Thoracic aorta (tissue), 2 donors: ENCODE results near the gene KAT14. TPM values are rescaled to one million over a fixed set of nuclear protein-coding genes. Genes with fewer than 3 reads are reported as not detected.
"Not testable (repeated sequence)": the region's sequence is repeated elsewhere in the genome, so short reads cannot be mapped to it uniquely, and the experiment has no call there.

ENCODE experiments used
- ATAC-seq: fragments of 150-250 bp; one replicate; pipeline ENCODE4 v1.8.0; 2017; ENCODE audit warnings: low read depth; ENCODE audit not compliant: insufficient number of reproducible peaks, low FRiP score
- DNase-seq: peaks from one replicate; pipeline ENCODE4 v3.0.0-alpha.2; 2020; ENCODE audit warnings: low spot score
- H3K27ac ChIP-seq, 2 donors: fragments of 200-600 bp; sonication (generic); 1 replicate in 1 of 2; 2 replicates in 1 of 2; pipeline ENCODE4 v1.5.1; 2016; ENCODE audit warnings: mild to moderate bottlenecking in 2 of 2, moderate library complexity in 2 of 2
- H3K27me3 ChIP-seq: fragments of 200-600 bp; sonication (generic); replicated peaks from 2 replicates; pipeline ENCODE4 v1.6.0; 2016; ENCODE audit warnings: mild to moderate bottlenecking; ENCODE audit not compliant: insufficient read depth
- H3K36me3 ChIP-seq: fragments of 200-600 bp; sonication (generic); one replicate; pipeline ENCODE4 v1.5.1; 2016
- H3K4me1 ChIP-seq, 2 donors: fragments of 200-600 bp; sonication (generic); 1 replicate in 1 of 2; 2 replicates in 1 of 2; pipeline versions ENCODE4 v1.5.1 to v1.6.0; 2016; ENCODE audit warnings: low read depth in 2 of 2, mild to moderate bottlenecking in 1 of 2; ENCODE audit not compliant: control insufficient read depth in 1 of 2
- H3K4me3 ChIP-seq: fragments of 200-600 bp; sonication (generic); 2 replicates; pipeline ENCODE4 v1.5.1; 2016; ENCODE audit warnings: mild to moderate bottlenecking
- H3K9me3 ChIP-seq: fragments of 200-600 bp; sonication (generic); 2 replicates; pipeline ENCODE4 v1.5.1; 2016
- total RNA-seq, 2 donors: library from RNA; depleted of rRNA; stranded (reverse); fragments of >200 nt; gene quantifications; one replicate each; pipeline versions ENCODE4 v1.1.0 to v1.2.3, GENCODE V29; 2016
- TF ChIP-seq, protein P1 (sequence below): fragments of 200-600 bp; sonication (generic); IDR thresholded peaks from one replicate; pipeline ENCODE4 v1.5.1; 2019; ENCODE audit warnings: antibody characterized with exemption

The KAT14 gene
- total RNA-seq, 2 donors from 2014 or later = 7.7 to 11.7 TPM

DNA sequence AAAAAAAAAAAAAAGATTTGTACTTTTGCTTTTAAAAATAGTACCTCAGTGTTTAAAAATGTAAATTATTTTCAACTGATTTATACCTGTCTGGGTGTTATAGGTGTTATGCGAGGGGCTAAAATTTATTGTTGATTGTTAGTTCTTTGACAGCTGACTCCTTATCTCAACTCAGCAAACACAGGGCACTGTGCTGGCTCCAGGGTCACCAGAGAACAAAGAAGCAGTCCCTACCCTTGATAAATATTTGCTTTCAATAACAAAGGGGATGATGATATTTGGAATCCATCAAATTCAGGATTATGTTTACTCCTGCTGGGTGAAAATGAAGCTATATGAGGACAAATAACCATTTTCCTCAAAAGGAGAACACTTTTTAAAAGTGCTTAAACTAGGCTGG, 34.2 kb upstream of the KAT14 start:
- no peaks in the 10 kb centered on the region for H3K36me3 ChIP-seq
- TF ChIP-seq, protein P1, sequence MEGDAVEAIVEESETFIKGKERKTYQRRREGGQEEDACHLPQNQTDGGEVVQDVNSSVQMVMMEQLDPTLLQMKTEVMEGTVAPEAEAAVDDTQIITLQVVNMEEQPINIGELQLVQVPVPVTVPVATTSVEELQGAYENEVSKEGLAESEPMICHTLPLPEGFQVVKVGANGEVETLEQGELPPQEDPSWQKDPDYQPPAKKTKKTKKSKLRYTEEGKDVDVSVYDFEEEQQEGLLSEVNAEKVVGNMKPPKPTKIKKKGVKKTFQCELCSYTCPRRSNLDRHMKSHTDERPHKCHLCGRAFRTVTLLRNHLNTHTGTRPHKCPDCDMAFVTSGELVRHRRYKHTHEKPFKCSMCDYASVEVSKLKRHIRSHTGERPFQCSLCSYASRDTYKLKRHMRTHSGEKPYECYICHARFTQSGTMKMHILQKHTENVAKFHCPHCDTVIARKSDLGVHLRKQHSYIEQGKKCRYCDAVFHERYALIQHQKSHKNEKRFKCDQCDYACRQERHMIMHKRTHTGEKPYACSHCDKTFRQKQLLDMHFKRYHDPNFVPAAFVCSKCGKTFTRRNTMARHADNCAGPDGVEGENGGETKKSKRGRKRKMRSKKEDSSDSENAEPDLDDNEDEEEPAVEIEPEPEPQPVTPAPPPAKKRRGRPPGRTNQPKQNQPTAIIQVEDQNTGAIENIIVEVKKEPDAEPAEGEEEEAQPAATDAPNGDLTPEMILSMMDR = no peak
- H3K4me3 ChIP-seq = no peak overlapping the region
- H3K27me3 ChIP-seq = no peaks in the 10 kb centered on the region
- ATAC-seq (no peak), DNase-seq (no peak)
- no peak overlapping the region for H3K27ac ChIP-seq
- no peaks in the 10 kb centered on the region for H3K9me3 ChIP-seq
- no peaks in the 10 kb centered on the region for H3K4me1 ChIP-seq

DNA sequence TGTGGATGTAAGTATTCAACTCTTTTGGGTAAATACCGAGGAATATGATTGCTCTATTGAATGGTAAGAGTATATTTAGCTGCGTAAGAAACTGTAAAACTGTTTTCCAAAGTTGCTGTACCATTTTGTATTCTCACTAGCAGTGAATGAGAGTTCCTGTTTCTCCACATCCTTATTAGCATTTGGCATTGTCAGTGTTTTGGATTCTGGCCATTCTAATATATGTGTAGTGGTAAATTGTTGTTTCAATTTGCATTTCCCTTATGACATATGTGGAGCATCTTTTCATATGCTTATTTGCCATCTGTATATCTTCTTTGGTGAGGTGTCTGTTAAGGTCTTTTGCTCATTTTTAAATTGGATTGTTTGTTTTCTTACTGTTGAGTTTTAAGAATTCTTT, 29.3 kb upstream of the KAT14 start:
- Histone ChIP-seq H3K27ac (no peak overlapping the region), H3K9me3 (no peaks in the 10 kb centered on the region), H3K4me3 (no peak overlapping the region), H3K4me1 (no peaks in the 10 kb centered on the region), H3K27me3 (no peaks in the 10 kb centered on the region), H3K36me3 (no peaks in the 10 kb centered on the region)
- TF ChIP-seq, protein P1 = no peak
- no peak for ATAC-seq
- no peak for DNase-seq

DNA sequence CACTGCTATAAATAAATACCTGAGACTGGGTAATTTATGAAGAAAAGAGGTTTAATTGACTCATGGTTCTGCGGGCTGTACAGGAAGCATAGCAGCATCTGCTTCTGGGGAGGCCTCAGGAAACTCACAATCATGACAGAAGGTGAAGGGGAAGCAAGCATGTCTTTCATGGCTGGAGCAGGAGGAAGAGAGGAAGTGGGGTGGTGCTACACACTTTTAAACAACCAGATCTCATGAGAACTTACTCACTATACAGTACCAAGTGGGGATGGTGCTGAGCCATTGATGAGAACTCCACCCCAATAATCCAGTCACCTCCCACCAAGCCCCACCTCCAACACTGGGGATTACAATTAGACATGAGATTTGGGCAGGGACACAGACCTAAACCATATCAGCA, 9.1 kb upstream of the KAT14 start:
- H3K4me3 ChIP-seq, H3K9me3 ChIP-seq, H3K27ac ChIP-seq, H3K4me1 ChIP-seq, ATAC-seq, H3K27me3 ChIP-seq, DNase-seq, H3K36me3 ChIP-seq: not testable (repeated sequence)

DNA sequence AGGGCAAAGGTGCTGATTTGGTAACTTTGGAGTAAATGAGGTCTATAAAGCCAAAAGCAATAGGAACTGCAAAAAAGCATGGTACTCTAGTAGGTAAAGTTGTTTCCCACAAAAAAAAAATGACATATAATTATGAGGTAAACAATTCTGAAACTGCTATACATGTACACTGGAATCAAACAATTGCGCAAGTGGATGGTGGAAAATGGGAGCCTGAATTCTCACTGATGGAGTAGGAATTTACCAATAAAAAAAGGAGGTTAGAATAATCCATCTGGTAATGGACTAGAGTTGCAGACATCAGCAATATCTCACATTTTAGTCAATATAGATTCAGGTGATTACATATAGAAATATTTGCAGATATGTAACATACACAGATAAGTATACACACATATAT, 5.0 kb upstream of the KAT14 start:
- no peak for DNase-seq
- peaks cover 3 to 6% of the 10 kb centered on the region in 2 donors for H3K4me1 ChIP-seq
- no peak overlapping the region for H3K27ac ChIP-seq
- no peaks in the 10 kb centered on the region for H3K27me3 ChIP-seq
- H3K36me3 ChIP-seq = no peaks in the 10 kb centered on the region
- no peak for ATAC-seq
- H3K9me3 ChIP-seq = no peaks in the 10 kb centered on the region
- no peak overlapping the region for H3K4me3 ChIP-seq
- TF ChIP-seq, protein P1 = no peak

DNA sequence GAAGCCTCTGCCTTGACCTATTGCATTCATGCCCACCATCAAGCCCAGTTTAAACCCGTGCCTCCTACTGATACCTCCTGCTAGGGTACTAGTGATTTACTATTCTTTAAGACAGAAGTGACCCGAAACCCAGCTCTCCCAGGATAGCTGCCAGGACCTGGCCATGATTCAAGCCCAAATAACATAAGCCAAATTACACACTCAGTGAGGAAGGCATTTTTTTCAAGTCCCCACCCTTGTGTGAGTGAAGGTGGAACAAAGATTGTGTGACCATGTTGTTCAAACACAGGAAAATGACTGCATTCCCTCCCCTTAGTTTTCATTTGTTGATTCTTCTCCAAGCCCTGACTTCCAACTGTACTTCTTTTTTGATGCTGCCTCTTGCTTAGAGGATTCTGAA, 3.7 kb upstream of the KAT14 start:
- Histone ChIP-seq H3K27ac (no peak overlapping the region), H3K4me1 (peaks cover 6 to 12% of the 10 kb centered on the region in 2 donors), H3K4me3 (no peak overlapping the region), H3K36me3 (no peaks in the 10 kb centered on the region), H3K9me3 (no peaks in the 10 kb centered on the region), H3K27me3 (no peaks in the 10 kb centered on the region)
- ATAC-seq = no peak
- DNase-seq = no peak
- TF ChIP-seq, protein P1 = no peak

DNA sequence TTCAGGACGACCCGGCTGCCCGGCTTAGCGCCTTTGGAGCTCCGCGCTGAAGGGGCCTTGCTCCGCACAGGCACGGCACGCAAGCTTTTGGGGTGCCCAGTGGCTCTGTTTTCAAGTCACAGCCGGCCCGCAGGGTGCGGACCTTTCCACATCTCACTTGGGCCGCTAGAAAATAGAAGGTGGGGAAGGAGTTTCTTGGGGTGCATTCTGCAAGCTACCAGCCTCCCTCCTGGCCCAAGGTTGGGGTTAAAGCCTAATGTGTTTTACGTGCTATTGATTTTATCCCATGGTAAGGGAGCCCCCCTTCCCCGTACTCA, 561 bp downstream of the KAT14 start:
- DNase-seq (no peak), ATAC-seq (peak; percentile 44)
- TF ChIP-seq, protein P1 = no peak

More for the DNA sequence above, 561 bp downstream of the KAT14 start:
- H3K36me3 ChIP-seq = peaks cover 11% of the 10 kb centered on the region
- peak overlapping the region; percentile 98 for H3K4me3 ChIP-seq
- peaks cover 14 to 22% of the 10 kb centered on the region in 2 donors for H3K4me1 ChIP-seq
- H3K27ac ChIP-seq = peak overlapping the region; percentile 75 to 88
- no peaks in the 10 kb centered on the region for H3K9me3 ChIP-seq
- H3K27me3 ChIP-seq = no peaks in the 10 kb centered on the region
